ENCODE measurements around the gene SLC6A1.

The SLC6A1 gene

DNA sequence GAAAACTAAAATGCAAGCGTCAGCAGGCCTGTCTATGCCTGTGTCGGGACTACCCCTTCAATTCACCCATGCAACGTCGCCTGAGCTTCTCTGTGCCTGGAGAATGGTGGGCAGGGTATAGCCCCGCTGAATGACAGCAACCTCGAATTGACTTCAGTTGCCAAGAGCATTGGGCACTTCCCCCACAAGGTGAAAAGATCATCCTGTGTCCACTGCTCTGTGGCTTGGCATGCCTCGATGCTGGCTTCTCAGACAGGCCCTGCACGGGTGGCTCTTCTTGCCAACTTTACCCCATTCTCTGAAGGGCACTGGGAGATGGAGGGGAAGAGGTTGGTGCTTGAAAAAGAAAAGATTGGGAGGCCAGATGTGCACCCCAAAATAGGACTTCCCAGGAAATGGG, 3.3 kb downstream of the SLC6A1 start:
- DNase-seq = no peak

DNA sequence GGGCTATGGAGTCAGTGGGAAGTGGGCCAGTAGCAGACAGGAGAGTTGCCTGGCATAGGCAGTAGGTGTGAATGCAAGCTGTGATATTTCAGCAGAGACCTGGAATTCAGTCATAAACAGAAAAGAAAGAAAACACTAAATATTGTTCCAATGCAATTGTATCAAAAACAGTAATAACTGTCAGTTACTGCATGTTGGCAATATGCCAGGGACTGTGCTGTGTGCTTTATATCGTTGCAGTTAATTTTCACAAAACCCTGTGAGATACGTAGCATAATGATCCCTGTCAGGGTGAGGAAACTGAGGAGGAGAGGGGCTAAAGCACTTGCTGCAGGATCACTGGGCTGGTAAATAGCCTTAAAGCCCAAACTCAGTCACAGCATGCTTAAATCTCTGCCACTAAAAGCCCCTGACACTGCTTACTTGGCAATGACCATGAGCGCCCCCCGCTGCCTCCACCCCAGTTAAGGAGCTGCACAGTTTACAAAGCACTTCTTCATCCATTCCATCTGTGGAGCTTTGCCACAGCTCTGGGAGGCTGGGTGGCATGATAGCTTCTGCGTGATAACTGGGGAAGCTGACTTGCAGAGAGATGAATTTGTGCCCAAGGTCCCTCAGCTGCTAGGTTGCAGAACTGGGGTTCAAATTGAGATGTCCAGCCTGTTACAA, 3.9 kb downstream of the SLC6A1 start:
- no peak for DNase-seq

DNA sequence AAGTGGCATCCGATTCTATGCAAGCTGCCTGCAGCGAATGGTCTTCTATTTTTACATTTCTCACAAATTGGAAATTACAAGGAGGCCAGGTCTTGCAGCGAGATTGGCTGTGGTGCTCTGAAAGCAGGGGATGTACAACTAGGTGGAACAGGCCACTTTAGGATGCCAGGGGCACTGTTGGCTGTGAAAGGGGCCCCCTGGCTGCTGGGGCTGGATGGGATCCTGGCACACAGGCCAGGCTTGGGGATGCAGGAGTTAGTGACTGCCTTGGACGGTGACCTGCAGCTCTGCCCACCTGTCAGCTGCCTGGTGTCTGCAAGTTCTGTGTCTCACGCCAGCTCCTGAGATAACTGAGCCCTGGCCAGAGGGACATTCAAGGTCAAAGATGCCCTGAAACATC, 4.6 kb downstream of the SLC6A1 start:
- DNase-seq = no peak

DNA sequence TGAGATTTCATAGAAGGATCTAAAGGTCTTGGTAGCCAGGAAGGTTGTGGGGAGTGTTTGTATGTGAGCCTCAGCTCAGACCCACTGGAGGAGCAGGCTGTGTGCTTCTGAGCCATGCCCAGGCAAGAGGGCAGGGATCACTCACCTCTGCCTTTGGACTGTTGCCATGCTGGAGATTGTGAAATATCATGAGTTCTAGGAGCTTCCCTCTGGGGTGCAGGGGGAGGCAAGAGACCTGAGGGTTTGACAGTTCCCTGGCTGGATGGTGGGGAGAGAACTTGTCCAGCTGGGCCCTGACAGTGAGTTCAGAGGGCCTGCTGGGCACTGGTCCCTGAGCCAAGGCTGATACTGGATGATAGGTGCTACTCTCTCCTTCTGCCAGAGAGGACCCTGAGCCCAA, 6.0 kb downstream of the SLC6A1 start:
- DNase-seq = no peak

DNA sequence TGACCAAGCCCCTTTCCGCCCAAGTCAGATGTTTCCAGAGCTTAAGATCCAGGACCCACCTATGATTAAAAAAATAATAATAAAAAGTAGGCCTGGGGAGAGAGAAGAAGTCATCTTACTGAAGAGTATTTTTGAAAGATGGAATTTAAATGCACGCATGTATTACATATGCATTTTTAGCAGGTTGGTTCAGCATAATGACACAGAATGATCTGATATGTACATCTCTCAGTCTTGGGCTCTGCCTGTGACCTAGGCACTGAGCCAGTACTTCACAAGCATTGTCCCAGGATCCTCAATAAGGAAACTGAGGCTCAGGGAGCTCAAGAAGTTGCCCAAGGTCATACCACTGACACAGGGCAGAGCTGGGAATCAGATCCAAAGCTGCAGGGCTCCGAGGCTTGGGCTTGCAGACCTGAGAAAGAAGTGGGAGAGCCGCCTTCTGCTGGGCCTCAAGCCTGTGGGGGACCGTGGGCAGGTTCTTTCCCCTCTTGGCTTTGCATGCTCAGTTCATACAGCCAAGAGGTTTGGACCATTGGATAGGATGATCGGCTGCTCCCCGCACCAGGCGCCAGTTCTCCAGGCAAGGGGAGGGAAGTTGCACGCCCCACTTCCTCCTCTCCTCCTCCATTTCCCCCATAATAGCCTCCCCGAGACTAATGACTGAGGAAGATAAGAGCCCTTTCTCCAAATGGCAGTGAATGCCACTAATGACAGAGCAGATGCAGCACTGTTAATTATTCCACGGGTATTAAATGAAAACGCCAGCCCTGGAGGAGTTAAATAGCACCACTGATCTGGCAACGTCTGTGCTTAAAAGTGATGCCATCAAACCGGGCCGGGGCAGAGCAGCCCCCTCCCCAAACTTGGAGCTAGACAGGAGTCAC, 6.9 kb downstream of the SLC6A1 start:
- DNase-seq = no peak

DNA sequence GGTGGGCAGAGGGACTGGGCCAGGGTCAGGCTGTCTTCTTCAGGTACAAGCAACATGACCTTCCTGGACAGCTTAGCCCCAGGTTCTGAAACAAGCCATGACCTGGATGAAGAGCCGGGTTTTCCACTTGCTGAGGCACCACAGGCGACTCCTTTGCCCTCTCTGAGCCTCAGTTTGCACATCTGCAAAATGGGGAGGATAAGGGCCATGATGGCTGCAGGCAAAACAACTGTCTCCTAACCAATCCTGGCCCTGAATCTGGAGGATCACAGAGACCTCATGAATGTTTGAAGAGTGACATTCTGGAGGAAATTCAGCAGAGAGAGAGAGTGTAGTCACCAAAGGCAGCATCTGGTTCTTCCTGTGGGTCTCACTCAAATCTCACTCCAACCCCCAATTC, 8.0 kb downstream of the SLC6A1 start:
- no peak for DNase-seq

DNA sequence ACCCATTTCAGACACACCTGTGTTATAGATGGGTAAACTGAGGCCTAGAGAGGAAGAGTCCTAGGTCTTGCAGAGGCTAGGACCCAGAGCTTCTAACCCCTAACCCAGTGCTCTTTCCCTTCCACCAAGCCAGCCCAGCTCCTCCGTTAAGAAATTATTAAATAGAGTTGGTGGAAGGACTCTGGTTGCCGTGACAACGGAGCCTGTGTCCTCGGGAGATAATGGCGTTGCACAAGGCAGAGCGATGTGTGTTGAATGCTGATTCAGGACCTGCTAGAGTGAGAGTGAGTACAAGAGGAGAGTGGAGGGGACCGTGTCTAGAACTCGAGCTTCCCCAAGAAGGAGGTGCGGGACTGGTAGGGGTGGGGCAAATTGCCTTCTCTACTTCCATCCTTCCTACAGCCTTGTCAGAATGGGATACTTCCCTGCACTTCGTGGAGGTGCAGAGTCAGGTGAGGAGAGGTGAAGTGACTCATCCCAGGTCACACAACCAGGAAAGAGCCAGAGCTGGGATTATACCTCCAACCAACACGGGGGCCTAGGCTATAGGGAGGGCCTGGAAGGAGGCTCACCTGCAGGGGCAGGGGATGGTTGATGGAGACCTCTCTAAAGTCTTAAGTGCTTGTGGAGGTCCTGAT, 8.6 kb downstream of the SLC6A1 start:
- DNase-seq = no peak

DNA sequence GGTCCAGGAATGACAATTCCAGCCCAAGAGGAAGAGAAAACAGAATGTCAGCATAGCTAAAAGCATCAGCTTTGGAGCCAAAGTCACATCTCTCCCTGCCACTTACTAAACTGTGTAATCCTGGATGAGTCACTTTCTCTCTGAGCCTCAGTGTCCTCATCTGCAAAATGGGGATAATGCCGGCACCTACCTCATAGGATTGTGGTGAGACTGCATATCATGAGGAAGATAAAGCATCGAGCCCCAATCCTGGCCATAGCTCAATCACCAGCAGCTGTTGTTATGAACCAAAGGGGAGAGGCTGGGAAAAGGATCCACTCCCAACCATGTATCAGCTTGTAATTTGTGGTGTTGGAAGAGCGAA, 9.1 kb downstream of the SLC6A1 start:
- DNase-seq = no peak

DNA sequence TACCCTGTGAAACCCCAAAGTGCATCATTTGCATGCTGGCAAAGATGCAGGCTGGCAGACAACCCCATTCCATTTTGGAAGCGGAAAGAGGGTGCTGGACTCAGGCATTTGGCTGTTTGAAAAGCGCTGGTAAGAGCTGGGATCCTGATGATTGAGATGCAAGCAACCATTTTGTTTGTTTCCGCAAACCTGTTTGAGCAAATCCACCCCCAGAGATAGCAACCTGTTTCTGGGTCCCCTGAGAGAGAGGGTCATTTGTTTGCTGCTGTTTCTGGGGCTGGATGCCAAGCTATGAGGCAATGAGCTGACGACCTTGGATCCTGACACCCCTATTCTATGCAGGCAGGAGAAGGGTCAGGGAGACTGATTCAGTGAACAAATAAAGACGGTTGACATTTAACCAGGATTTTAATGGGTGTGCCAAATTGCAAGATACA, 9.8 kb downstream of the SLC6A1 start:
- DNase-seq = no peak

DNA sequence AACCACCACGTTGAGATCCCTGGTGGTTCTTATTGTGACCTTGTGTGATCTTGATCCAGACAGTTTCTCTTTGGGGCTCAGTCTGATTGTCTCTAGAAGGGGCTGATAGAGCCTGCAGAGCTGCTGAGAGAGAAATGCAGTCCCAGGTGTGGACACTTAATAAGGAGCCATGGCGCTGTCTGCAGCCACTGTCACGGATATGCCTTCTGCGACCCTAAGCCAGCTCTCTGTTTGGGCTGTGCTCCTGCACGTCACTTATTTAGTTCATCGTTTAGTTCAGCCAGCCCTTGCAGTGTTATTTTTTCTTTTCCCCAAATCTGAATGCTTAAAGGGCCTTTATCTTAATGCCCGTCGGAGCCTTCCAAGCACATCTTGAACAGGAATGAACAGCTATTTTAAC, 12.0 kb downstream of the SLC6A1 start:
- DNase-seq = no peak

DNA sequence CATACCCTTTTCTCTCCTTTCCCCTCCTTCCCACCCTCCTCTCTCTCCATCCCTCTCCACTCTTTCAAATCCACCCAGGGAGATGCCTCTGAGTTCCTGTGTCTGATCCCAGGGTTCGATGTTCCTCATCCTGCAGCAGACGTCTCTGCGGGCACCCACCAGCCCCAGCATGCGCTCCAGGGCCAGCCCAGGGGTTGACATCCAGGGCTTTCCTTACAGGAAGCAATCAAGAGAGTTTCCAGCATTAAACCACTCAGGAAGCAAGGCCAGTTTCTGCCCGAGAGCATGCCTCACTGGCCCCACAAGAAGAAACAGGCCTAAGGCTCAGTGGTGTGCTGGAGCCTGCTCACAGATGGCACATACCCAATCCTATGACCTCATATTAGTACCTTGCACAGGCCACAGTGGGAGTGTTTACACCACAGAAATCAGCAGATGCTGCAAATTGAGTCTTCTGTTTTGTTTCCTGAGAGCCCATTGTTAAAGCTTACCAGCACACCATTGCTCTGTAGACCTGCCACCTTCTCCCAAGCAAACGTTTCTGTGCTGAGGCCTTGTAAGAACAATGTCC, 13.2 kb downstream of the SLC6A1 start:
- no peak for DNase-seq

DNA sequence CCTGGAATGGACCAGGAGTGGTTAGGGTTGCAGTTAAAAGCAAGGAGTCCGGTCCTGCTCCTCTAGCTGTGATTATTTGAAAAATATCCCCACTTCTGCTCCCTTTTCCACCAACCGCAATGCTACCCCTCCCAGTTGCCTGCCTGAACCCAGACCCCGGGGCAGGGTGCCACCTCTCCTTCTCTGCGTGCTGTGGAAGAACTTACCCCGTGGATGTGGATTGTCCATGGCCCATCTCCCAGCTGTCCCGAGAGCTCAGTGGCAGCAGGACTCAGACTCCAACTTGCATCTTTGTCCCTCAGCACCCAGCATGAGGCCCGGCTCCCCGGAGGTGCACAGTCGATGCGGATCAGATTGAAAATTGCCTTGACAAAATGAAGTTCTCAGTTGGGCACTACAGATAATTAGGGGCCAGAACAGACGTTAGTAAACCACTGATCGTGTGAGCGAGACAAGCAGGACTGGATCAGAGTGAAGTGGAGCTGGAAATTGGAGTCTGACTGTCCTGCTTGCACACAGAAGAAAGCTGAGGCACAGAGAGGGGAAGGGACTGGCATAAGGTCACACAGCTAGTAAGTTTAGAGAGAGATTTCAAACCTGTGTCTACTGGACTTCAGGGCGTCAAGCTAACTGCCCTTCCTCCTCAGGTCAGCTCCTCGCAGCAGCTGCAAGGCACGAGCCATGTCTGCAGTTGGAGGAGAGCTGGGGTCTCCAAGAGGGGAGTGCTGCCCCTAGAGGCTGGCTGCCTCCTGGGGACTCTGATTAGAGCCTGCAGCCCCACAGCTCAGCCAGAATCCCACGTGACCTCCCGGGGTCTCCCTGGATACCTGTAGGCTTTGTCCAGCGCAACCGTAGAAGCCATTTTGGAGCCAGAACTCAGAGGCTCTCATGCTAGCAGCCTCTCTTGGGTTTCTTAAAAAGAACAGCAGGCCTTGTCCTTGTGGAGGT, 14.7 kb downstream of the SLC6A1 start:
- no peak for DNase-seq

DNA sequence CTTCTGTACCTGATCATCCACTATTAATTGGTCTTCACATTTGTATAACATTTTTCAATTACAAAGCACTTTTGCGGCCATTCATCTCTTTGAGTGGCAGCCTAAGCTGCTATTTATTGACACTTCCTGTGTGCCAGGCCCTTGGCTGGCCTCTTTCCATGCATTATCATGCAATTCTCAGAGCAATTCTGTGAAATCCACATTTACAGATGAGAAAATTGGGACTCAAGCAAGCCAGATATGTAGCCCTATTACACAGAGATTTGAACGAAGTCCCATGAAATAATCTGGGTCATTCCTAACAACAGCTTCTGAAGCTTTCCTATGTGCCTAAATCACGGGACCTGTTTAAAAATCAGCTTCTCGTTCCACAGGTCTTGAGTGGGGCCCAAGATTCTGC, 17.4 kb downstream of the SLC6A1 start:
- DNase-seq = no peak

DNA sequence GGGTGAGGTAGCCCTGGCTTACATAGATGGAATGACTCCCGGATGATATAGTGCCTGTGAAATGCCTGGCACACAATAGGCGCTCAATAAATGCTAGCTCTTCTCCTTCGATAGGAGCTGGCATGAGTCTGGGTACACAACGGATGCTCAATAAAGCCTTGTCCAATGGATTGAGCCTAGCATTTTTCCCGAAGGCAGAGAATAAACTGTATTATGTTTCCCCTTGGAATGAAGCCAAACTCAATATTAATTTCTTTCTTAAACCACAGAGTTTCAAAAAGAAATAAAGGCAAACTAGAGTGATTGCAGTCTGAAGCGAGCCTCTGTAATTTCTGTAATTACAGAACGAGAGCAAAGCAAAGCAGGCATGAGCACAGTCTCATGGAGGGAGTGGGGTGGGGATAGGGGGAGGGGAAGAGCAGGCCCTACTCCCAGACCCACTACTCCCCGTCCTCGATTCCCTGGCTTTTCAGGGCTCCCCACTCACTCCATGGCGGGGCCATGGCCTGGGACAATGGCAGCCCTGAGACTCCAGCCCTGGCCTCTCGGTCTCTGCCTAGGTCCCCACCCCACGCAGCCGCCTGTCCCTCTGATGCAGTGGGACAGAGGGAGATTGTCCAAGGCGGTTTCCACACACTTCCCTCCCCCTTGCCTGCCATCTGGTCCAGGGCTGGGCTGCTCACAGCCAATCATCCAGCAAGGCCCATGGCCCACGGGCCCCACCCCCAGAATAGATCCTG, 18.0 kb downstream of the SLC6A1 start:
- DNase-seq = no peak

DNA sequence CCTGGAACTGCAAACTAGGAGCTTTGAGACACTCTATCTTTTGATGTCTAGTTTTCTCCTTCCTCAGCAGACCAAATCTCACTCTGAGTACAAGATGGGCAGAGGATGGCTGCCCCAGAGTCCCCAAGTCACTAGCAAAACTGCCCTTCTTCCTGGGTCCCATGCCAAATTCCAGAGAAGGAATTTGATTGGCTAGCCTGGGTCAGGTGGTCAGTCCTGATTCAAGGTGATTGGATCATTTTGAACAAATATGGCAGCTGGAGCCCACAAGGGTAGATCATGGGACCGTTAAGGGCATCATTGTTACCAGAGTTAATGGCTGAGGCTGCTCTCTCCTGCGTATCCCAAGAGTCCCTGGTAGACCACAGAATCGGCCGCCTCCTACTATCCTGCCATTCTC, 21.7 kb downstream of the SLC6A1 start:
- no peak for DNase-seq

DNA sequence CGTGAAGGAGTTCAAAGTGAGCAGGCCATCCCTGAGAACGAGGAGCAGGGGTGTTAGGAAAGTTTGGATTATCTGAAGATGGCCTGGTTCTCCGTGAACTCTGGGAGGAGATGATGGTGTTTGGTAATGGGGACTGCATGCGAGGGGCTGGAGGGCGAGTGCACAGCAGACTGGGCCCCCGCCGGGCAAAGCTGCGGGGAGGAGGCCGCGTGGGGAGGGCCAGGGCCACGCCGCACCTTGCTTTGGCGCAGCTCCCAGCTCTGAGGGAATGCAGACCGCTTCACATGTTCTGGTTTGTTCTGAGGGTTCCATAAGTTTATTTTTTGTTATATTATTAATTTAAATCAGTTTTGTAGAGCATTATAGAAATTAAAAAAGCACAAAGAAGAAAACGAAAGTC, 22.2 kb downstream of the SLC6A1 start:
- no peak for DNase-seq

DNA sequence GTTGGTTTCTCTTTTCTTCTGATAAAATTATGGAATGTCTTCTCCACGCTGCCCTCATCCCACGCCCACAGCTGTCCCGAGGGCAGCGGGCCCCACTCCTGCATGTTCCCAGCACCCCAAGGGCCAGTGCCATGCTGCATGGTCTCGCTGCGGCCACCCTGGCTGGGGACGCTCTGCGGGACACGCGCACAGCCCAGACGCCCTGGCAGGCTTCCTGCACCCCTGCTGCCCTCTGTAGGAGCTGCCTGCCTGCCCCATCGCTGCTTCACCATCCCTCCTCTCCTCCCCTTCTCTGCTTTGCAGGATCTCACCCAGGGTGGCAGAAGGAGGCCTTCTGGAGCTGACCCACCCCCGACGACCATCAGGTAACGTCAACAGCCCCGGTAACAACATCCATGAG, 22.8 kb downstream of the SLC6A1 start:
- DNase-seq = no peak

DNA sequence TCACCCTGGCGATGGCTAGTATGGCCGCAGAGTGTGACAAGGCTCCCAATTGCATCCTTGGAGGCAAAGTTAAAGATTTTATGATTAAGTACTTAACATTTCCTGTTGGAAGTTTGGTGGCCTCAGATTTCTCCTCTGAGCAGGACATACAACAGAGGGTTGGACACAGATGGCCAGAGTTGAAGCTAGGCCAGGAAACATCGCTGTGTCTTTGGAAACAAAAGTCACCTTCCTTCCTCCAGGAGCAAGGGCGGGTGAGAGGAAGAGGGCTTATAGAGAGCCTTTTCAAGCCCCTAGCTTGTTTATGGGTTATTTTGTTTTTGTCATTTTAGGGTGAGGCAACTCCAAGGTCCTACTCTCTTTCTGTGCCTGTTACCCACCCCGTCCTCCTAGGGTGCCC, 24.2 kb downstream of the SLC6A1 start:
- DNase-seq = no peak

DNA sequence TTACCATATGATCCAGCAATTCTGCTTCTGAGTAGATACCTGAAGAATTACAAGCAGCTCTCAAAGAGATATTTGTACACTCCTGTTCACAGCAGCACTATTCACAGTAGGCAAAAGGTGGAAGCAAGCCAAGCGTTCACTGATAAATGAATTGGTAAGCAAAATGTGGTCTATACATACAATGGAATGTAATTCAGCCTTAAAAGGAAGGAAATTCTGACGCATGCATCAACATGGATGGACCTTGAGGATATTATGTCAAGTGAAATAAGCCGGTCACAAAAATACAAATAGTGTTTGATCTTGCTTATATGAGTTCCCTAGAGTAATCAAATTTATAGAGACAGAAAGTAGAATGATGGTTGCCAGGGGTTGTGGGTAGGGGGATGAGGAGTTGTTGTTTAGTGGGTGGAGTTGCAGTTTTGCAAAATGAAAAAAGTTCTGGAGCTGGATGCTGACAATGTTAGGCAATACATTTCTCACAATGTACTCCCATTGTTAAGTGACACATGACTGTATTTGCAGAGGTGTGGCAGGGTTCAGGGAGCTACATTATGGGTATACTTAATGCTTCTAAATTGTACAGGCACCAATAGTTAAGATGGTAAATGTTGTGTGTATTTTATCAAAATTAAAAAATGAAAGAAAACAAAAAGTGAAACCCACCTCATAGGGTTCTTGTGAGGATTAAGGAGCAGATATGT, 26.7 kb downstream of the SLC6A1 start:
- DNase-seq = no peak

DNA sequence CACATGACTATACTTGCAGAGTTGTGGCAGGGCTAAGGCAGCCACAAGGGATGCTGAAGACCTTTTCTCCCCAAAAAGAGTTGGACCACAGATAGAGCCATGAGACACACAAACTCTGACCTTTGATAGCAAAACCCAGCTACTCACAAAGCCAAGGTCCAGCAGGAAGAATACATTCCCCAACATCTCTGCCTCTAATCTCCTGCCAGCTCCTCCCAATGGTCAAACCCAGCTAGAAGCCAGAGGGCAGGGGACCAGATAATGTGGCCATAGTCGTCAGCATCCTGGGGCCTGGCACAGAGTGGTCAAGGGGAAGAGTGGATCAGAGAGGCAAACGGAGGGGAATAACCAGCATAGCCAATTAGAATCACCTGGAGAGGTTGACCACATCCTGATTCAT, 28.2 kb downstream of the SLC6A1 start:
- DNase-seq = no peak

DNA sequence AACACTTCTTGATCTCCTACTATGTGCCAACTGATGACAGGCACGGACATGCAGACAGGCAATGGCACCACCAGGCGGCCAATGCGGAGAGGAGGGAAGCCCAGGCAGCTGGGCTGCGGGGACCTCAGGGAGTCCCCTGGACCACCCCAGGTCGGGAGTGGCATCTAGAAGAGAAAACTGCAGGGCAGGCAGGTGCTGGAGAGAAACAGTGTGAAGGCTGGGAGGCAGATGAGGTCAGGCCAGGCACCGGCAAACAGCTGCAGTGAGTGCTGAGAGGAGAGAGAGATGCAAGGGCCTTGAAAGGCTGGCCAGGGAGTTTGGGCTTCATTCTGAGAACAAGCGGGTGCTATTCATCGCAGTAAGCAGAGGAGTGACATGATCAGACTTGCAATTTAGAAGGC, 29.1 kb downstream of the SLC6A1 start:
- DNase-seq = no peak

Data from activated CD4-positive, alpha-beta T cell treated with anti-CD3 and anti-CD28 coated beads, Interleukin-2, amount 50 U/mL, for 16 hours (primary cell).